CD4-positive, alpha-beta T cell treated with Interleukin-4 for 4 hours (primary cell): Measurements from ENCODE around the gene SIRT2.
"Not testable (repeated sequence)": the region's sequence is repeated elsewhere in the genome, so short reads cannot be mapped to it uniquely, and the experiment has no call there.

Experiments
- DNase-seq: peaks from one replicate; pipeline ENCODE4 v3.0.0-alpha.2; 2020

SIRT2 gene

GRCh38 chr19:38842439-38843174 lies 56.8 kb downstream of the SIRT2 start:
- peak; percentile 88 for DNase-seq

GRCh38 chr19:38841787-38842438 lies 57.5 kb downstream of the SIRT2 start:
- peak; percentile 75 for DNase-seq

- DNase-seq = no peak
Measured at GRCh38 chr19:38841180-38841766, 58.1 kb downstream of the SIRT2 start.

- DNase-seq = no peak
Measured at GRCh38 chr19:38840583-38840968, 58.8 kb downstream of the SIRT2 start.

GRCh38 chr19:38839816-38840582 lies 59.4 kb downstream of the SIRT2 start:
- DNase-seq = no peak

- DNase-seq = no peak
Measured at GRCh38 chr19:38838986-38839761, 60.2 kb downstream of the SIRT2 start.

GRCh38 chr19:38838208-38838985 lies 61.0 kb downstream of the SIRT2 start:
- DNase-seq = peak; percentile 51

- DNase-seq = no peak
Measured at GRCh38 chr19:38837656-38838121, 61.7 kb downstream of the SIRT2 start.

- no peak for DNase-seq
Measured at GRCh38 chr19:38836983-38837626, 62.3 kb downstream of the SIRT2 start.

- DNase-seq = no peak
Measured at GRCh38 chr19:38836159-38836982, 63.0 kb downstream of the SIRT2 start.

GRCh38 chr19:38834590-38834989 lies 64.8 kb downstream of the SIRT2 start:
- DNase-seq = no peak

GRCh38 chr19:38834104-38834490 lies 65.3 kb downstream of the SIRT2 start:
- DNase-seq = no peak

- no peak for DNase-seq
Measured at GRCh38 chr19:38833092-38833425, 66.4 kb downstream of the SIRT2 start.

- no peak for DNase-seq
Measured at GRCh38 chr19:38831142-38831605, 68.2 kb downstream of the SIRT2 start.

GRCh38 chr19:38830039-38830733 lies 69.2 kb downstream of the SIRT2 start:
- no peak for DNase-seq

GRCh38 chr19:38829203-38829602 lies 70.2 kb downstream of the SIRT2 start:
- not testable (repeated sequence) for DNase-seq
